HCT116 (cell line): ENCODE measurements around the gene ABRAXAS1. TPM values are rescaled to one million over a fixed set of nuclear protein-coding genes. Genes with fewer than 3 reads are reported as not detected.

Experiments
- ATAC-seq: fragments of 200-7000 bp; cut with Tn5 transposase; 2 replicates; pipeline ENCODE4 v1.9.1; 2020; ENCODE audit warnings: mild to moderate bottlenecking, moderate library complexity
- BruUV-seq: library from RNA; stranded (reverse); fragments of 400-500 nt; replicated peaks from 2 replicates; lab custom pipeline; 2021; lab: Mats Ljungman, UMichigan
- CTCF ChIA-PET: fragments of 300-600 bp; sonication (Branson Sonifier 250); formaldehyde crosslinking; loops from one replicate; lab custom pipeline; 2021; ENCODE audit warnings: antibody characterized with exemption; lab: Charles Lee
- POLR2A ChIA-PET: fragments of 300-600, 350-600 bp; sonication (Branson Sonifier 250); formaldehyde crosslinking; loops from one replicate; lab custom pipeline; 2021; ENCODE audit warnings: antibody characterized with exemption; lab: Charles Lee
- RAD21 ChIA-PET, 2 experiments: fragments of 300-600 bp; sonication (Branson Sonifier 250); formaldehyde crosslinking; loops; one replicate each; lab custom pipeline; 2023; ENCODE audit warnings: low total read pairs in 2 of 2; ENCODE audit not compliant: uncharacterized antibody in 2 of 2, unreplicated experiment in 2 of 2, low non-redundant PET in 1 of 2; lab: Charles Lee
- DNase-seq: peaks from one replicate; pipeline ENCODE4 v3.0.0-alpha.2; 2010; ENCODE audit warnings: low read depth, low spot score
- H2AFZ ChIP-seq: fragments of 200-600 bp; shearing (Covaris generic), sonication (generic); 2 replicates; pipeline ENCODE4 v1.6.1; 2017; ENCODE audit warnings: low read depth, mixed run types, mixed read lengths, antibody characterized with exemption, low read length; ENCODE audit not compliant: poor library complexity, severe bottlenecking
- H3K27ac ChIP-seq: 2 replicates; pipeline ENCODE4 v1.5.1; 2012; ENCODE audit warnings: low read depth, low read length
- H3K27me3 ChIP-seq: fragments of 200-600 bp; sonication (generic); 2 replicates; pipeline ENCODE4 v1.6.1; 2016; ENCODE audit warnings: mixed run types, low read length, mixed read lengths; ENCODE audit not compliant: insufficient read depth
- H3K36me3 ChIP-seq, 2 experiments: fragments of 200-500 bp in 1 of 2; fragments of 200-600 bp in 1 of 2; sonication (Bioruptor generic) in 1 of 2; sonication (generic) in 1 of 2; 2 replicates each; pipeline versions ENCODE4 v1.5.1 to v1.6.1; 2014 to 2016; ENCODE audit warnings: low read length in 2 of 2, inconsistent platforms in 1 of 2, mixed read lengths in 1 of 2, mixed run types in 1 of 2; ENCODE audit not compliant: insufficient read depth in 2 of 2, control insufficient read depth in 1 of 2
- H3K4me1 ChIP-seq, 2 experiments: fragments of 200-600 bp in 1 of 2; sonication (generic) in 1 of 2; 2 replicates each; pipeline versions ENCODE4 v1.5.1 to v1.6.1; 2012 to 2017; ENCODE audit warnings: low read length in 2 of 2, inconsistent platforms in 1 of 2, mild to moderate bottlenecking in 1 of 2, mixed read lengths in 1 of 2, mixed run types in 1 of 2, moderate library complexity in 1 of 2; ENCODE audit not compliant: insufficient read depth in 2 of 2, control insufficient read depth in 1 of 2
- H3K4me2 ChIP-seq: fragments of 200-600 bp; sonication (generic); 2 replicates; pipeline ENCODE4 v1.6.1; 2017; ENCODE audit warnings: mixed run types, low read length, mixed read lengths
- H3K4me3 ChIP-seq, 2 experiments: fragments of 200-600 bp in 1 of 2; sonication (generic) in 1 of 2; replicated peaks in 1 of 2; 2 replicates each; pipeline ENCODE4 v1.5.1; 2011 to 2016; ENCODE audit warnings: low read length in 2 of 2, control low read depth in 1 of 2, low read depth in 1 of 2, mild to moderate bottlenecking in 1 of 2, mixed read lengths in 1 of 2, mixed run types in 1 of 2
- H3K79me2 ChIP-seq: fragments of 200-600 bp; sonication (generic); 2 replicates; pipeline ENCODE4 v1.6.1; 2017; ENCODE audit warnings: mild to moderate bottlenecking, mixed run types, low read length, moderate library complexity, mixed read lengths; ENCODE audit not compliant: insufficient read depth
- H3K9ac ChIP-seq: fragments of 200-600 bp; sonication (generic); 2 replicates; pipeline ENCODE4 v1.6.1; 2016; ENCODE audit warnings: low read length, mixed read lengths
- H3K9me2 ChIP-seq: fragments of 200-600 bp; sonication (generic), shearing (Covaris generic); 2 replicates; pipeline ENCODE4 v1.6.1; 2017; ENCODE audit warnings: mixed run types, mild to moderate bottlenecking, moderate library complexity; ENCODE audit not compliant: insufficient read depth
- H3K9me3 ChIP-seq, 2 experiments: fragments of 200-500 bp in 1 of 2; fragments of 200-600 bp in 1 of 2; sonication (Bioruptor generic) in 1 of 2; sonication (generic) in 1 of 2; 2 replicates each; pipeline ENCODE4 v1.6.1; 2014 to 2017; ENCODE audit warnings: low read length in 2 of 2, mixed read lengths in 2 of 2, inconsistent platforms in 1 of 2, low read depth in 1 of 2, mild to moderate bottlenecking in 1 of 2, mixed run types in 1 of 2, moderate library complexity in 1 of 2; ENCODE audit not compliant: control insufficient read depth in 1 of 2, insufficient read depth in 1 of 2
- H4K20me1 ChIP-seq: fragments of 200-600 bp; sonication (generic), shearing (Covaris generic); 2 replicates; pipeline ENCODE4 v1.6.1; 2017; ENCODE audit warnings: mixed run types, mild to moderate bottlenecking, moderate library complexity; ENCODE audit not compliant: insufficient read depth
- CBX3 ChIP-seq: IDR thresholded peaks from 2 replicates; pipeline ENCODE4 v1.6.1; 2012; ENCODE audit warnings: low read depth
- CEBPB ChIP-seq: IDR thresholded peaks from 2 replicates; pipeline ENCODE4 v1.6.1; 2012; ENCODE audit warnings: low read depth
- CTCF ChIP-seq, 3 experiments: fragments of 200-600 bp in 1 of 3; sonication (generic) in 1 of 3; IDR thresholded peaks in 2 of 3; conservative IDR thresholded peaks in 1 of 3; 2 replicates each; pipeline ENCODE4 v1.5.1; 2012 to 2017; ENCODE audit warnings: low read depth in 2 of 3, low read length in 2 of 3, antibody characterized with exemption in 1 of 3, borderline replicate concordance in 1 of 3, control low read depth in 1 of 3, mild to moderate bottlenecking in 1 of 3, mixed read lengths in 1 of 3, mixed run types in 1 of 3, moderate library complexity in 1 of 3; ENCODE audit not compliant: insufficient read depth in 1 of 3
- ELF1 ChIP-seq: IDR thresholded peaks from 2 replicates; pipeline ENCODE4 v1.6.1; 2012; ENCODE audit warnings: low read depth, borderline replicate concordance
- EZH2phosphoT487 ChIP-seq: fragments of 200-600 bp; IDR thresholded peaks from 2 replicates; pipeline ENCODE4 v1.6.1; 2018; ENCODE audit warnings: antibody characterized with exemption, borderline replicate concordance
- MAX ChIP-seq: IDR thresholded peaks from 2 replicates; pipeline ENCODE4 v1.6.1; 2012
- POLR2A ChIP-seq: IDR thresholded peaks from 2 replicates; pipeline ENCODE4 v1.7.0; 2011; ENCODE audit warnings: borderline replicate concordance; ENCODE audit not compliant: insufficient read depth, insufficient read length; ENCODE audit errors: extremely low read depth
- POLR2AphosphoS5 ChIP-seq: IDR thresholded peaks from 2 replicates; pipeline ENCODE4 v1.6.1; 2011; ENCODE audit warnings: mild to moderate bottlenecking, low read depth, low read length, moderate library complexity
- SIN3A ChIP-seq: IDR thresholded peaks from 2 replicates; pipeline ENCODE4 v1.6.1; 2012; ENCODE audit warnings: low read depth
- SP1 ChIP-seq: IDR thresholded peaks from 2 replicates; pipeline ENCODE4 v1.6.1; 2012; ENCODE audit warnings: low read depth
- SRF ChIP-seq: IDR thresholded peaks from 2 replicates; pipeline ENCODE4 v1.6.1; 2012; ENCODE audit warnings: low read depth
- TCF7L2 ChIP-seq: IDR thresholded peaks from 2 replicates; pipeline ENCODE4 v1.7.0; 2011; ENCODE audit warnings: borderline replicate concordance, inconsistent platforms; ENCODE audit not compliant: insufficient read depth, insufficient read length; ENCODE audit errors: extremely low read depth
- intact Hi-C: fragments of 100-400 bp; cut with micrococcal nuclease; formaldehyde crosslinking; loops from 2 replicates; pipeline ENCODE4 v1.10.0; 2022
- total RNA-seq: library from RNA; stranded (reverse); gene quantifications from one replicate; pipeline ENCODE4 v1.2.1, GENCODE V29; 2021; ENCODE audit not compliant: unreplicated experiment

The ABRAXAS1 gene
- total RNA-seq, 1 experiment from 2014 or later = 23.3 TPM

- CTCF ChIA-PET = no interaction called here
- ATAC-seq = no peak
- Histone ChIP-seq H3K27ac (no peak overlapping the region), H3K4me3 (no peak overlapping the region), H3K36me3 (peaks cover 0 to 2% of the 10 kb centered on the region in 2 experiments; a peak in 2 of 4 replicates), H3K9ac (no peak overlapping the region)
- POLR2A ChIA-PET = no interaction called here
- no peak for TF ChIP-seq ELF1
- no peak for TF ChIP-seq MAX
- TF ChIP-seq EZH2phosphoT487 = no peak
- no peak for TF ChIP-seq SIN3A
- no peak for TF ChIP-seq CBX3
- TF ChIP-seq POLR2AphosphoS5 = no peak
- no peak for TF ChIP-seq CTCF (IDR thresholded peaks at IDR 0.05 in 2 of 3, conservative IDR thresholded peaks at IDR 0.05 in 1 of 3; ENCODE audit: borderline replicate concordance in 1 of 3, insufficient read depth in 1 of 3, low read depth in 2 of 3, low read length in 2 of 3)
- no peak for TF ChIP-seq POLR2A
- TF ChIP-seq SRF = no peak
- no peak for TF ChIP-seq TCF7L2
- TF ChIP-seq SP1 = no peak
- TF ChIP-seq CEBPB = no peak
- TF ChIP-seq, all 23 proteins: peak for 0
- DNase-seq = no peak
- RAD21 ChIA-PET = no interaction called here
- Histone ChIP-seq H3K9me2 (no peaks in the 10 kb centered on the region), H3K9me3 (no peaks in the 10 kb centered on the region), H4K20me1 (no peaks in the 10 kb centered on the region), H3K79me2 (no peaks in the 10 kb centered on the region), H3K4me1 (no peaks in the 10 kb centered on the region), H3K4me2 (no peak overlapping the region), H2AFZ (no peak overlapping the region), H3K27me3 (no peaks in the 10 kb centered on the region)
- no TSS peak for BruUV-seq
- intact Hi-C loops = no loop called here
Observed at GRCh38 chr4:83413676-83414075, 71.2 kb downstream of the ABRAXAS1 start.

Other genes with a start within 250 kb of the ABRAXAS1 start
- gene COQ2, start 200.3 kb downstream of the ABRAXAS1 start, total RNA-seq = 20.6 TPM
- 12.6 TPM for gene HPSE, start 150.3 kb downstream of the ABRAXAS1 start, total RNA-seq
- 14.6 TPM for gene HELQ, start 29.3 kb downstream of the ABRAXAS1 start, total RNA-seq
- 59.1 TPM for gene MRPS18C, start 29.0 kb downstream of the ABRAXAS1 start, total RNA-seq
- 36.7 TPM for gene GPAT3, start 51.0 kb upstream of the ABRAXAS1 start, total RNA-seq